Measurements from ENCODE around the gene IVD.

Gene IVD

DNA sequence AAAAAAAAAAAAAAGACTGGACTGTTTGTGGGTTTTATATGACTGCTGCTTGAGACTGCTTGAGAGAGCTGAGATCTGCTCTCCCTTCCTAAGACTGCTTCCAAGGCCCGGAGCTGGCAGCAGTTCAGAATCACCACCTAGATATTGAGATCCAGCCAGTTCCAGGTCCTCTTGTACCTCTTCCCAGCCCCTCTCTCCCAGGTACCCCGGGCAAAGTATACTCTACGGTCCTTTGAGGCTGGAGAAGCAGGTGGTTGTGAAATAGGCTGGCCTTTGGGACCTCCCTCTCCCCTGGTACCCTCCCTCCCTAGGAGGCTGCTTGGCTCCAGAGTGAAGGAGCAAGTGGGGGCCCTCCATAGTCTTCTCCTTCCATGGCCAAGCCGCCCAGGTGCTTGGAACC is 22.6 kb downstream of the IVD start:
- no peak for TF ChIP-seq EZH2phosphoT487 (IDR thresholded peaks at IDR 0.05; ENCODE audit: borderline replicate concordance, low read length)
- TF ChIP-seq, protein P1, sequence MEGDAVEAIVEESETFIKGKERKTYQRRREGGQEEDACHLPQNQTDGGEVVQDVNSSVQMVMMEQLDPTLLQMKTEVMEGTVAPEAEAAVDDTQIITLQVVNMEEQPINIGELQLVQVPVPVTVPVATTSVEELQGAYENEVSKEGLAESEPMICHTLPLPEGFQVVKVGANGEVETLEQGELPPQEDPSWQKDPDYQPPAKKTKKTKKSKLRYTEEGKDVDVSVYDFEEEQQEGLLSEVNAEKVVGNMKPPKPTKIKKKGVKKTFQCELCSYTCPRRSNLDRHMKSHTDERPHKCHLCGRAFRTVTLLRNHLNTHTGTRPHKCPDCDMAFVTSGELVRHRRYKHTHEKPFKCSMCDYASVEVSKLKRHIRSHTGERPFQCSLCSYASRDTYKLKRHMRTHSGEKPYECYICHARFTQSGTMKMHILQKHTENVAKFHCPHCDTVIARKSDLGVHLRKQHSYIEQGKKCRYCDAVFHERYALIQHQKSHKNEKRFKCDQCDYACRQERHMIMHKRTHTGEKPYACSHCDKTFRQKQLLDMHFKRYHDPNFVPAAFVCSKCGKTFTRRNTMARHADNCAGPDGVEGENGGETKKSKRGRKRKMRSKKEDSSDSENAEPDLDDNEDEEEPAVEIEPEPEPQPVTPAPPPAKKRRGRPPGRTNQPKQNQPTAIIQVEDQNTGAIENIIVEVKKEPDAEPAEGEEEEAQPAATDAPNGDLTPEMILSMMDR (IDR thresholded peaks at IDR 0.05; ENCODE audit: low read depth, low read length, poor library complexity, severe bottlenecking): no peak
- Histone ChIP-seq H3F3A (ENCODE audit: control insufficient read depth, insufficient read depth) (no peaks in the 10 kb centered on the region), H3K79me2 (ENCODE audit: control insufficient read depth, low read length) (no peaks in the 10 kb centered on the region), H4K20me1 (ENCODE audit: control insufficient read depth, insufficient read depth, low read depth, low read length) (no peaks in the 10 kb centered on the region), H3K4me1 (ENCODE audit: control insufficient read depth, low read length) (no peaks in the 10 kb centered on the region), H3K27ac (ENCODE audit: low read depth, low read length) (no peak overlapping the region), H3K27me3 (ENCODE audit: control insufficient read depth, low read length) (peaks cover 24% of the 10 kb centered on the region), H3K36me3 (ENCODE audit: control insufficient read depth, low read length) (no peaks in the 10 kb centered on the region), H3K9me3 (ENCODE audit: control insufficient read depth, insufficient read depth, low read length) (no peaks in the 10 kb centered on the region), H3K9me2 (replicated peaks; ENCODE audit: control insufficient read depth, low read length) (no peaks in the 10 kb centered on the region), H3K4me2 (ENCODE audit: low read length) (no peak overlapping the region), H3K4me3 (ENCODE audit: low read length) (no peak overlapping the region)

DNA sequence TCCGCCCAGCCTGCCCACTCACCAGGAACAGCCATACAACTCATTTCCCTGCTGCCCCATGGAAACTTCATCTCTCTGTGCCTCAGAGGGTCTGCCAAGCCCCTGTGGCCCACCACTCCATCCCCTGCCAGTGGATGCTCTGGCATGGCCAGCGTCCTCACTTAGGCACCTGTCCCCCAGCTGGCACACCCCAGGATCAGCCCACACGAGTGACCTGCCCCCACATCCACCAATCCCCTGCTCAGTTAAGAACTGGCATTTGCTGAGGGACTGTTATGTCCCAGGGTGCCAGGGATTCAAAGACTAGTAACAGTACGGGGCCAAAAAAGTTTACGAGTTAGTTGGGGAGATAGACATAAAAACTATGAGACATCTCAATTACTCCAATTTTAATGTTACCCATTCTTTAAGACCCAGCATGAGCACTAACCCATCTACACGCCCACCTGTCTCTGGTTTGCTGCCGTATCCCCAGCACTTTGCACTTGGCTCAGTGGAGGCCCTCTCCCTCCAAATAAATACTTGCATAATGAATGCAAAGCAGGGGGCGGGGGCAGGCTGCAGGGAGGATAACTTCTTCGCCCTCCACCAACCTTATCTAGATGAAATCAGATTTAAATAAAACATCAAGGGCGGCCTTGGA is 23.6 kb downstream of the IVD start:
- TF ChIP-seq, protein P1 (IDR thresholded peaks at IDR 0.05; ENCODE audit: low read depth, low read length, poor library complexity, severe bottlenecking): no peak
- no peak for TF ChIP-seq EZH2phosphoT487 (IDR thresholded peaks at IDR 0.05; ENCODE audit: borderline replicate concordance, low read length)
- no peaks in the 10 kb centered on the region for H4K20me1 ChIP-seq (ENCODE audit: control insufficient read depth, insufficient read depth, low read depth, low read length)
- peaks cover 33% of the 10 kb centered on the region for H3K27me3 ChIP-seq (ENCODE audit: control insufficient read depth, low read length)
- no peaks in the 10 kb centered on the region for H3K79me2 ChIP-seq (ENCODE audit: control insufficient read depth, low read length)
- H3K9me2 ChIP-seq (replicated peaks; ENCODE audit: control insufficient read depth, low read length): no peaks in the 10 kb centered on the region
- no peak overlapping the region for H3K4me3 ChIP-seq (ENCODE audit: low read length)
- no peak overlapping the region for H3K4me2 ChIP-seq (ENCODE audit: low read length)
- no peaks in the 10 kb centered on the region for H3K36me3 ChIP-seq (ENCODE audit: control insufficient read depth, low read length)
- H3K27ac ChIP-seq (ENCODE audit: low read depth, low read length): no peak overlapping the region
- no peaks in the 10 kb centered on the region for H3K9me3 ChIP-seq (ENCODE audit: control insufficient read depth, insufficient read depth, low read length)
- H3F3A ChIP-seq (ENCODE audit: control insufficient read depth, insufficient read depth): no peaks in the 10 kb centered on the region
- H3K4me1 ChIP-seq (ENCODE audit: control insufficient read depth, low read length): no peaks in the 10 kb centered on the region

DNA sequence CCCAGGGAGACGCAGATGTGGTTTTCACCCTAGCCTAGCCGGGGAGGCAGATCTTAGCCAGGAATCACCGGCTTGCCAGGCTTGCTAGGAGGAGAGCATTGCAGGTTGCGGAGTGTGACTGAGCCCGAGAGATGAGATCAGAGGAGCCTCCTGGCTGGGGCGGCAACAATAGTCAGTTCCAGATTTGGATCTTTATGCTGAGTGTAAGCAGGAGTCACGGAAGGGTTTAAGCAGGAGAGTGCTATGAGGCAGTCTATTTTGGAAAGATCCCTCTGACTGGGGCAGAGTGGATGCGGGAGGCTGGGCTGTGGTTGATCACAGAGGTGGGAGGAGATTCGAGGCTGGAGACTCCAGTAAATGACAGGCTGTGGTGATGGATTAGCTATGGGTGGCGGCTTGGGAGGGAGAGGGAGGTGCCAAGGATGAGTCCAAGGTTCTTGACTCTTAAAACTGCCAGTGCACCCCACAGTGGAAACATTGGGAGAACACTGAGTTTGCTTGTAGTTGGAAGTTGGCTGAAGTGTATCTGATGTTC is 24.7 kb downstream of the IVD start:
- H3K79me2 ChIP-seq (ENCODE audit: control insufficient read depth, low read length): no peaks in the 10 kb centered on the region
- H3K27me3 ChIP-seq (ENCODE audit: control insufficient read depth, low read length): peaks cover 45% of the 10 kb centered on the region
- H3K9me2 ChIP-seq (replicated peaks; ENCODE audit: control insufficient read depth, low read length): no peaks in the 10 kb centered on the region
- H3K27ac ChIP-seq (ENCODE audit: low read depth, low read length): no peak overlapping the region
- no peaks in the 10 kb centered on the region for H3K36me3 ChIP-seq (ENCODE audit: control insufficient read depth, low read length)
- no peak overlapping the region for H3K4me2 ChIP-seq (ENCODE audit: low read length)
- no peaks in the 10 kb centered on the region for H3K4me1 ChIP-seq (ENCODE audit: control insufficient read depth, low read length)
- H4K20me1 ChIP-seq (ENCODE audit: control insufficient read depth, insufficient read depth, low read depth, low read length): no peaks in the 10 kb centered on the region
- TF ChIP-seq, protein P1 (IDR thresholded peaks at IDR 0.05; ENCODE audit: low read depth, low read length, poor library complexity, severe bottlenecking): no peak
- no peak for TF ChIP-seq EZH2phosphoT487 (IDR thresholded peaks at IDR 0.05; ENCODE audit: borderline replicate concordance, low read length)
- no peaks in the 10 kb centered on the region for H3K9me3 ChIP-seq (ENCODE audit: control insufficient read depth, insufficient read depth, low read length)
- no peak overlapping the region for H3K4me3 ChIP-seq (ENCODE audit: low read length)
- no peaks in the 10 kb centered on the region for H3F3A ChIP-seq (ENCODE audit: control insufficient read depth, insufficient read depth)

Data from DOHH2 (cell line).